Left lung (tissue), 10 donors: ENCODE results near the gene TNS3. TPM values are rescaled to one million over a fixed set of nuclear protein-coding genes. Genes with fewer than 3 reads are reported as not detected.

Experiments
- ATAC-seq: fragments of 200-7000 bp; cut with Tn5 transposase; one replicate; pipeline ENCODE4 v1.9.1; 2020; ENCODE audit warnings: moderate library complexity
- DNase-seq, 4 donors: peaks; one replicate each; pipeline ENCODE4 v3.0.0-alpha.2; 2013 to 2020
- H3K27ac ChIP-seq, 2 donors: fragments of 200-600 bp; sonication (generic) in 1 of 2; one replicate each; pipeline versions ENCODE4 v1.5.0 to v1.8.0; 2020 to 2021
- H3K27me3 ChIP-seq, 2 donors: fragments of 200-600 bp; sonication (generic) in 1 of 2; one replicate each; pipeline versions ENCODE4 v1.5.0 to v1.8.0; 2020 to 2021
- H3K36me3 ChIP-seq, 2 donors: fragments of 200-600 bp; sonication (generic) in 1 of 2; one replicate each; pipeline versions ENCODE4 v1.5.0 to v1.8.0; 2020 to 2021
- H3K4me1 ChIP-seq, 2 donors: fragments of 200-600 bp; one replicate each; pipeline ENCODE4 v1.8.0; 2021
- H3K4me3 ChIP-seq, 2 donors: fragments of 200-600 bp; sonication (generic) in 1 of 2; one replicate each; pipeline versions ENCODE4 v1.5.0 to v1.8.0; 2020 to 2021; ENCODE audit warnings: mild to moderate bottlenecking in 1 of 2
- H3K9me3 ChIP-seq, 2 donors: fragments of 200-600 bp; sonication (generic) in 1 of 2; one replicate each; pipeline versions ENCODE4 v1.5.0 to v1.8.0; 2020 to 2021
- CTCF ChIP-seq, 2 donors: fragments of 200-600 bp; sonication (generic) in 1 of 2; IDR thresholded peaks; one replicate each; pipeline versions ENCODE4 v1.5.0 to v1.8.0; 2021; ENCODE audit warnings: antibody characterized with exemption in 2 of 2
- intact Hi-C, 2 donors: fragments of 100-400 bp; cut with DNase I; formaldehyde crosslinking; loops; one replicate each; pipeline versions ENCODE4 v1.11.2 to v1.14.2; 2022
- polyA plus RNA-seq, 6 donors: library from polyadenylated mRNA; unstranded; fragments of 120-200 nt; gene quantifications; one replicate each; pipeline ENCODE4 v1.2.1, GENCODE V29; 2013; ENCODE audit not compliant: insufficient read length in 6 of 6
- total RNA-seq, 2 donors: library from RNA; stranded (reverse); fragmentation: NEBNext Ultra II Directional; extraction: Animal tissue kit (Norgen Biotek cat#: 25700); gene quantifications; one replicate each; pipeline ENCODE4 v1.2.1, GENCODE V29; 2021
- donor health status: DM: no; HTN: yes; CAD: no.
- donor health status: DM: no; HTN: no; CAD: no.

The TNS3 gene
- total and polyA plus RNA-seq, 8 donors, result 86.3 to 151 (median 97.8) TPM

DNA sequence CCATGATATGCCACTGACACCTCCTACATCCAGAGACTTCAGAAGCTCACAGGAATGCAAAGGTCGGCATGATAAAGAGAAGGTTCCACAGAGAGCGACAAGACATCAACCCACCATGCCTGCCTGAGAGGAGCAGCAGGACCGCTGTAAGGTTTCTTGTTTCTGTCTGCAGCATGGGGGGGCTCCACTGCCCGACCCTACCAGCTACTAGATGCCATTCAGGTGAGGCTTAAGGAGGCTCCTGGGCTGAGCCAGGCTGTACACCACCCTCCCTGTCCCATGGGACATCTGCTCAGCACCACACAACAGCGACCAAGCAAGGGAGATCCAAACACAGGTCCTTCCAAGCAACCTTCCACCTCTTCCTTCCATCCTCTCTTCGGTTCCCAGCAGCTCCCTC lies 234.6 kb downstream of the TNS3 start:
- DNase-seq (no peak), ATAC-seq (no peak)
- Histone ChIP-seq H3K4me3 (no peak overlapping the region), H3K9me3 (no peaks in the 10 kb centered on the region), H3K36me3 (peaks cover 0 to 44% of the 10 kb centered on the region in 2 donors), H3K27me3 (no peaks in the 10 kb centered on the region), H3K4me1 (no peaks in the 10 kb centered on the region), H3K27ac (no peak overlapping the region)
- no peak for TF ChIP-seq CTCF (IDR thresholded peaks at IDR 0.05)
- intact Hi-C loops, result no loop called here

DNA sequence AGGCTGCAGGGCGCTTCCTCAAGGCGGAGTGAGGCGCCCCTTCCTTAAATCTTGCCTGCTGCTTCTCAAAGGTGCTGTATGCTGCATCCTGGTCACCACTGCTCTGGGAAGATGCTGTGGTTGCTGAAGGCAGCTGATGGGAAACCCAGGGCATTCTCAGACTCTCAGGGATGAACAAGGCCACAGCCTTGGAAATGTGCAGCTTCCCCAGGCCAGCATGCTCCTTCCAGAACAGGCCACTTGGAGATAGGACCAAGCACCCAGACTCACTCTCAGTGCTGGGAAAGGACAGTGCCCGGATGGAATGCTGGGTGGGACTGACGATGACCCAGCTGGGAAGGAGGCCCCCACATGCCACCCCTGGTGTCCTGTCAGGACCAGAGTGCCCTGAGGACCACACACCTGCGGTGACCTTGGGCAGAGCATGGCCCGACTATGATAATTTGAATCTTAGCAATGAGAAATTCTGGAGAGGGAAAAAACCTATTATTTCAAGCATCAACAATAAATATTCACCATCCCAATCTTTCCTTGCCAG lies 235.5 kb downstream of the TNS3 start:
- DNase-seq (no peak), ATAC-seq (no peak)
- Histone ChIP-seq H3K27ac (no peak overlapping the region), H3K4me1 (no peaks in the 10 kb centered on the region), H3K9me3 (no peaks in the 10 kb centered on the region), H3K27me3 (no peaks in the 10 kb centered on the region), H3K4me3 (no peak overlapping the region), H3K36me3 (peaks cover 0 to 52% of the 10 kb centered on the region in 2 donors)
- intact Hi-C loops, result no loop called here
- no peak for TF ChIP-seq CTCF (IDR thresholded peaks at IDR 0.05)

- no peak for TF ChIP-seq CTCF (IDR thresholded peaks at IDR 0.05)
- intact Hi-C loops, result no loop called here
- DNase-seq (no peak), ATAC-seq (no peak)
- Histone ChIP-seq H3K9me3 (no peaks in the 10 kb centered on the region), H3K4me3 (no peak overlapping the region), H3K27ac (no peak overlapping the region), H3K36me3 (peaks cover 0 to 57% of the 10 kb centered on the region in 2 donors), H3K4me1 (no peaks in the 10 kb centered on the region), H3K27me3 (no peaks in the 10 kb centered on the region)
Measured at GRCh38 chr7:47345857-47346298, 236.0 kb downstream of the TNS3 start.

GRCh38 chr7:47344171-47344955 lies 237.5 kb downstream of the TNS3 start:
- no peaks in the 10 kb centered on the region for H3K27me3 ChIP-seq
- no peak for TF ChIP-seq CTCF (IDR thresholded peaks at IDR 0.05)
- intact Hi-C loops, result no loop called here
- DNase-seq (no peak), ATAC-seq (no peak)
- H3K4me1 ChIP-seq, result no peaks in the 10 kb centered on the region
- H3K9me3 ChIP-seq, result no peaks in the 10 kb centered on the region
- H3K27ac ChIP-seq, result no peak overlapping the region
- H3K36me3 ChIP-seq, result peaks cover 0 to 57% of the 10 kb centered on the region in 2 donors
- H3K4me3 ChIP-seq, result no peak overlapping the region

- TF ChIP-seq CTCF (IDR thresholded peaks at IDR 0.05), result no peak
- H3K27me3 ChIP-seq, result no peaks in the 10 kb centered on the region
- H3K4me3 ChIP-seq, result no peak overlapping the region
- ATAC-seq, result no peak
- H3K36me3 ChIP-seq, result peaks cover 0 to 62% of the 10 kb centered on the region in 2 donors
- no peaks in the 10 kb centered on the region for H3K4me1 ChIP-seq
- no peak overlapping the region for H3K27ac ChIP-seq
- intact Hi-C loops, result no loop called here
- no peak for DNase-seq
- H3K9me3 ChIP-seq, result no peaks in the 10 kb centered on the region
Measured at GRCh38 chr7:47343061-47343455, 238.9 kb downstream of the TNS3 start.
